ENCODE results near the gene RIMBP2.

RIMBP2 gene

GRCh38 chr12:130562716-130563115, 153.4 kb downstream of the RIMBP2 start:
- DNase-seq: no peak

GRCh38 chr12:130560321-130560720, 155.8 kb downstream of the RIMBP2 start:
- DNase-seq: no peak

GRCh38 chr12:130559806-130560205, 156.3 kb downstream of the RIMBP2 start:
- DNase-seq: no peak

DNA sequence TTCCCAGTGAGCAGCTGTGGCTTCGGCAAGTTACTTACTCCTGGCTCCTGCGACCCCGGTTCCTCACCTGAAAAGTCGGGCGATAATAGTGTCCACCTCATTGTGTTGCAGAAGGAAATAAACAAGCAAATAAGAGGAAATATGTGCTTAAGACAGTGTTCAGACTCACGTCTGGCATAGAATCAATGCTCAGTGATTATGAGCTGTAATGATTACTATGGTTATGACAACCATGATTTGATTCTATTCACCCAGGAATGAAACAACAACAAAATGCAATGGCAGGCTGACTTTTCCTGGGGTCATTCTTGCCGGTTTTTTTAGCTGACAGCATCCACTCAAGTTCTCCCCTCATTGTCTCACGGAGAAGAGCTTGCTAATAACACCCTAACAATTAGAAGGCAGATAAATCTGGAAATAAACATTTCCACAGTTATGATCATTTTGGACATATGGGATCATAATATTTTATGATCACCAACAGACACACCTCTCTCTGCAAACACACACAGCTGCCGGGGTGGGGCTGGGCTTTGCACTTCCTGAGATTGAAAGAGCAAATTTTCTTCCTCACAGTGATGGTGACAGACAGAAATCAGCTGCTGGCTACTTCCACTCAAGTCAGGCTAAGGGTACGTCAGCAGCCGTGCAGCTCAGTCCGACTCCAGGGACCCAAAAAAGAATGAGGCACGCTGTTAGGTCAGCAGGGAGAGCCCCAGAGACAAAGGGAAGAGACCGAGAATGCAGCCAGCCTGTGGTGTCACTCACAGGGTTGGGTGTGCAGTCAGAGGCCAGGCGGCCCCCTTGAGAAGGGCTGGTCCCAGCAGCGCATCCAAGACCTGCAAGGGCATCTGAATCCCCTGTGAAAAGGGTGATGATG, 158.0 kb downstream of the RIMBP2 start:
- no peak for DNase-seq

GRCh38 chr12:130557201-130557600, 158.9 kb downstream of the RIMBP2 start:
- DNase-seq: no peak

GRCh38 chr12:130556486-130557055, 159.5 kb downstream of the RIMBP2 start:
- no peak for DNase-seq

DNA sequence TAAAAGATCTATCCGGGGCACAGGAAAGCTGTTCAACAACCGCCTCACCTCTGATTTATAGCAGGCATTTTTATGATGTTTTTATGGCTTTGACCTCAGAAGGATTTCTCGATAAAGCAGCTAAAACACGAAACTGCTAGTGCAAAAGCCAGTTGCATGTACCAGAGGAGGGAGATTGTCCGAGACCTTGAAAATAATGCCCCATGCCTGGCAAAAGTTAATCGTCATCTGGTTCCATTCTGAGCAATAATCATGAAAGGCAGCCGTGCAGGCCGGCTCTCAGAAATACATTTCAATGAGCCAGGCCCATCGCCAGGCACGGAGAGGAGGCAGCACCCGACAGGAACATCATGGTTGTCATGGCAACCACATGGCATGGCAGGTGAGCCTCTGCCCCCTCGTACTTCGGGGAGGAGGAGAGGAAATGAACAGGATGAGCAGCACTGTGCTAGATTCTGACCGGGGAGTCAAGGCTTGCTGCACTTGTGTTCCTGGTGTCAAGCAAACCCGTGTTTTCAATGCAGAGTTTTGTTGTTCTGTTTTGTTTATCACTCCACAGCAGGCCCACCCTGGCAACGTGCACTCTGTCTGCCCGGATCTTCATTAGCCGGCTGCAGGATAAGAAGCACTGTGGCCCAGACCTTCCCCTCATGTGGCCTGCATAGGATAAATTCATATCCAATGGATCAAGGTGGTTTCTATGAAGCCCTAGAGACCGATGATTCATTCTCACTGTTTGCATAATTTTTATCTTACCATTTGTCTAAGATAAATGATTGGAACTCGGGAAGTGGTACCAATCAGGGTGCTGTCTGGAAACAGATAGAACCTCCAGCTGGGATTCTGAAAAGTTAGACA, 160.2 kb downstream of the RIMBP2 start:
- no peak for DNase-seq

DNA sequence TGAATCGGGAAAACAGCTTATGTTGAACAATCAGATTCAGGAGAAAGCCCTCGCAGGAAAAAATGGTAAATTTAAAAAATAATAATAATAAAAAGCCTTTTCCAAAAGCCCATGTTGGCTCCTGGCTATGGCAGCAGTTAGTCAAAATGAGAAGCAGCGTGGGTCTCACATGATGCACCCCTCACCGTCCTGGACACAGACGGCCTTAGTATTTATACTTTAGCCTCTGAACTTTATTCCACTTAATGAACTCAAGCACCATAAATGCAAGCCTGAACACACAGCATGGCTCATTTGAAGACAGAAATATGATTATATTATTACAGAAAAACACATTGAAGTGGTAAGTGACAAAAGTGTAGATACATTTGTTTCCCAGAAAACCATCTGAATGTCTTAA, 160.9 kb downstream of the RIMBP2 start:
- DNase-seq: no peak

DNA sequence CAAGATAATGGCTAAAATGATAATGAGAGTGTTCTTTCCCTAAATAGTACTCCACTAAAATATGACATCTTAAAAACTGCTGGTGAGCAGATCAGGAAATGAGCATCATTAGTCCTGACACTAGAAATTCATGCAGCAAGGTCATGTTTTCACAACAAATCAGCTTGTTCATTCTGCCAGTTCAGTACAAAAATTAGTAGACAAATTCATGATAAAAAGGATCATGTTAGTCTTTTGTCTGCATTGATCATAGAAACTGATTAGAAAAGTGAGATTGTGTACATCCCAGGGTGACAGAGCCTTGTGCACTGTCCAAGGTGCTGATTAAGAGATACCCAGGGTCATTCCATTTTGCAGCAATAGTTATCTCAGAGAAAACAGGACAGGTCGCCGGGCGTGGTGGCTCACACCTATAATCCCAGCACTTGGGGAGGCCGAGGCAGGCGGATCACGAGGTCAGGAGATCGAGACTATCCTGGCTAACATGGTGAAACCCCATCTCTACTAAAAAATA, 163.6 kb downstream of the RIMBP2 start:
- DNase-seq: no peak

DNA sequence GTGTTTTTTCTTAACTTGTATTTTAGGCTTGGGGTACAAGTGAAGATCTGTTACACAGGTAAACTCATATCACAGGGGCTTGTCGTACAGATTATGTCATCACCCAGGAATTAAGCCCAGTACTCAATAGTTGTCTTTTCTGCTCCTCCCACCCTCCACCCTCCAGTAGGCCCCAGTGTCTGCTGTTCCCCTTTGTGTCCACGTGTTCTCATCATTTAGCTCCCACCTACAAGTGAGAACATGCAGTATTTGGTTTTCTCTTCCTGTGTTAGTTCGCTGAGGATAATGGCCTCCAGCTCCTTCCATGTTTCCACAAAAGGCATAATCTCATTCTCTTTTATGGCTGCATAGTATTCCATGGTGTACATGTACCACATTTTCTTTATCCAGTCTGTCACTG, 166.7 kb downstream of the RIMBP2 start:
- DNase-seq: no peak

- no peak for DNase-seq
Observed at GRCh38 chr12:130547480-130548155, 168.5 kb downstream of the RIMBP2 start.

DNA sequence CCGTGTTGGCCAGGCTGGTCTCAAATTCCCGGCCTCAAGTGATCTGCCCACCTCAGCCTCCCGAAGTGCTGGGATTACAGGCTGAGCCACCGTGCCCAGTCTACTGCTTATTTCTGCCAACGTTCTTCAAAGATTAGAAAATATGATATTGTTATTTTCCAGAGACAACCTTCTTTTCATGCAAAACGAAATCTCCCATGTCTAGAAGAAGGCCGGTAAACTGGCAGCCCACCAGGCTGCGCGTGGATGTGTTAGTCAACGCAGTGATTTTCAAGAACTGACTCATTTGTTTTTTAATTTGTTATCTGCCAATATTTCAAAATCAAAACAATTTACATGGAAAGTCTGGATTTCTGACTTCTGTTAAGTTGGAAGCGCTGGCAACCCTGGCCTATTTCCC, 169.6 kb downstream of the RIMBP2 start:
- no peak for DNase-seq

DNA sequence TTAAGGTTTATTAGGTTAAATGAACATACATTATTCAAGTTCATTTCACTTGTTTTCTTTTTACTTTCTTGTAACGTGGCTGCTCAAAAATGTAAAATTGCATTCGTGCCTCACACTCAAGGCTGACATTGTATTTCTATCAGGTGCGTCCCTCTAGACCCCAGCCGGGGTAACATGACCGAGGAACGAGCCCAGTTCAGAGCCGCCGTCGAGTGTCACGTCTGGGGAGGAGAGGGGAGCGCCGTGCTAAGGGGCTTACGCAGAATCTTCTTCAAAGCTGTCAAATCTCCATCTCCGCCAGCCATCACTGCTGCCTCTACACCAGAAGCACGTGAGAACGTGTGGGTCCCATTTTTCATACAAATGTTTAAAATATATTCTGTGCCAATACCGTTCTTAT, 170.6 kb downstream of the RIMBP2 start:
- DNase-seq: no peak

DNA sequence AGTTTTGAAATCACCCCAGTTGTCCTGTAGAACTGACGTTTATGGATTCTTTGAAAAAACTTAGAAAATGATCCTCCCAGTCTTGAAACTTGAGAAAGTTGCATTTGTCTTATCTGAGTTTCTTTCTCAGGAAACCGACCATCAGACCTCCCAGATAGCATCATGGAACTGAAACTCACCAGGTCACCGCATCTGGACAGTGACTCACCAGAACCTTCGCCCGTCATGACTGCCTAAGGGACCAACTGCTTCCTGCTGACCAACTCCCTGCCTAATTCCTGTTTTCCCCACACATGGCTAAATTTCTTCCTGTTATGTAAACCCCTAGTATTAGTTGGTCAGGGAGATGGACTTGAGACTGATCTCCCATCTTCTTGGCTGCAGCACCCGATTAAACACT, 175.7 kb downstream of the RIMBP2 start:
- DNase-seq: no peak

GRCh38 chr12:130538343-130539095, 177.6 kb downstream of the RIMBP2 start:
- DNase-seq: no peak

- DNase-seq: no peak
Observed at GRCh38 chr12:130537655-130538054, 178.4 kb downstream of the RIMBP2 start.

DNA sequence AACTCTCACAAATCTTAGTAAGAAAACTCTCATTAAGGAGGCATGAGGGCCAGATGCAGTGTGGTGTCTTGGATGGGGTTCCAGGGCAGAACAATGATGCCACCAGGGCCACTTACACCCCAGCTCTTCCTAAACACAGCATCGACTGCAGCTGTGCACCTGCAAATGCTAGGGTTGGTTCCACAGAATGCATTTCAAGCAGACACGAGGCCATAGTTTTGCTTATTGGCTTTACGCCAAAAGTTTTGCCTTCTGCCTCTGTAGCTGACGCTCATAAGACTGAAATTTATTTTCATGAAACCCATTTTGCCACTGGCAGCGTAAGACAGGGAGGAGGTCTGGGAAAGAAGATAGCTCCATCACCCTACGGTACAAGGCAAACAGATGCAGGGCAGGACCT, 179.0 kb downstream of the RIMBP2 start:
- no peak for DNase-seq

GRCh38 chr12:130530429-130530828, 185.7 kb downstream of the RIMBP2 start:
- no peak for DNase-seq

DNA sequence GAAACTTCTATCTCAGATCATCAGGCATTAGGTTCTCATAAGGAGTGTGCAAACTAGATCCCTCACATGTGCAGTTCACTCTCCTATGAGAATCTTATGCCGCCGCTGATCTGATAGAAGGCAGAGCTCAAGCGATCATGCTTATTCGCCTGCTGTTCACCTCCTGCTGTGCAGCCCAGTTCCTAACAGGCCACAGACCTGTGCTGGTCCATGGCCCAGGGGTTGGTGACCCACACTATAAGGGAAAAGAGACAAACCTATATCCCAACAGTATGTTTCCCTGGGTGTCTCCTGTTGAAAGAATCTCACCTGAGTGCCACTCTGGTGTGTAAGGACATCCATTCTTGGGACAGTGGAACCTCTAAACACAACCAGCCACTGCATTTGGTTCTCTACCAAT, 186.3 kb downstream of the RIMBP2 start:
- no peak for DNase-seq

DNA sequence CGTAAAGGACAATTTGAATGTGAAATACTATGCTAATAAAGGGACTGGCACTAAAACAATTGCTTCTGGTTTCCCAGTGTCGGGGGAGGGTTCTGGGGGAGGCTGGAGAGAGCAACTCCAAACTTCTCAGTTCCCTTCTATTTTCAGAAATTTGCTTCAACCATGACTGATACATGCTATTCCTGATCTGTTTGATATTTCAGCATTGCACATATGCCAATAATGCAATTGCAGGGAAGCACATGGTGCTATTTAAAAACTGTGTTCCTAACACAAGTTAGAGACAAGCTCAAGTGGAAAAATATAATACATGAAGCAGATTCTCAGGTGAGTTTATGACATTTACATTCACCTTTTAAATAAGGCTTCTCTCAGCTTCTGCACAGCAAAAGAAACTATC, 188.9 kb downstream of the RIMBP2 start:
- no peak for DNase-seq

GRCh38 chr12:130526813-130527212, 189.3 kb downstream of the RIMBP2 start:
- DNase-seq: no peak

Data from stimulated activated CD4-positive, alpha-beta T cell treated with anti-CD3 and anti-CD28 coated beads, Interleukin-4, amount 100 ng/mL, for 1 hour (primary cell).